Measurements from ENCODE around the gene TYW5.

The TYW5 gene

GRCh38 chr2:199910338-199911051, 44.8 kb downstream of the TYW5 start:
- TF ChIP-seq YY1 (IDR thresholded peaks at IDR 0.05; ENCODE audit: insufficient read depth, insufficient read length), result no peak
- no peak for TF ChIP-seq SUZ12 (IDR thresholded peaks at IDR 0.05; ENCODE audit: extremely low read depth, insufficient read depth, insufficient read length)
- no peak for TF ChIP-seq ZNF274 (IDR thresholded peaks at IDR 0.05; ENCODE audit: low read depth, low read length)
- Histone ChIP-seq H3K9ac (ENCODE audit: insufficient read length, low read depth) (peak overlapping the region; percentile 67), H3K36me3 (ENCODE audit: insufficient read depth, insufficient read length, low read length) (peaks cover 18% of the 10 kb centered on the region), H3K4me3 (ENCODE audit: insufficient read length, low read depth) (peak overlapping the region; percentile 62), H3K9me3 (ENCODE audit: insufficient read depth, low read length) (peaks cover 17% of the 10 kb centered on the region), H3K4me1 (ENCODE audit: insufficient read depth, insufficient read length) (no peaks in the 10 kb centered on the region), H3K27me3 (ENCODE audit: insufficient read depth, insufficient read length) (no peaks in the 10 kb centered on the region)
- DNase-seq (ENCODE audit: low read depth, low spot score), result no peak

GRCh38 chr2:199907008-199907714, 48.1 kb downstream of the TYW5 start:
- no peak for TF ChIP-seq SUZ12 (IDR thresholded peaks at IDR 0.05; ENCODE audit: extremely low read depth, insufficient read depth, insufficient read length)
- TF ChIP-seq YY1 (IDR thresholded peaks at IDR 0.05; ENCODE audit: insufficient read depth, insufficient read length), result no peak
- no peak for TF ChIP-seq ZNF274 (IDR thresholded peaks at IDR 0.05; ENCODE audit: low read depth, low read length)
- Histone ChIP-seq H3K36me3 (ENCODE audit: insufficient read depth, insufficient read length, low read length) (no peaks in the 10 kb centered on the region), H3K9me3 (ENCODE audit: insufficient read depth, low read length) (no peaks in the 10 kb centered on the region), H3K27me3 (ENCODE audit: insufficient read depth, insufficient read length) (no peaks in the 10 kb centered on the region), H3K4me3 (ENCODE audit: insufficient read length, low read depth) (no peak overlapping the region), H3K4me1 (ENCODE audit: insufficient read depth, insufficient read length) (no peaks in the 10 kb centered on the region), H3K9ac (ENCODE audit: insufficient read length, low read depth) (no peak overlapping the region)
- no peak for DNase-seq (ENCODE audit: low read depth, low spot score)

GRCh38 chr2:199903111-199903510, 52.2 kb downstream of the TYW5 start:
- H3K4me1 ChIP-seq (ENCODE audit: insufficient read depth, insufficient read length), result no peaks in the 10 kb centered on the region
- H3K36me3 ChIP-seq (ENCODE audit: insufficient read depth, insufficient read length, low read length), result no peaks in the 10 kb centered on the region
- H3K4me3 ChIP-seq (ENCODE audit: insufficient read length, low read depth), result no peak overlapping the region
- no peaks in the 10 kb centered on the region for H3K27me3 ChIP-seq (ENCODE audit: insufficient read depth, insufficient read length)
- no peak for TF ChIP-seq YY1 (IDR thresholded peaks at IDR 0.05; ENCODE audit: insufficient read depth, insufficient read length)
- no peak for TF ChIP-seq SUZ12 (IDR thresholded peaks at IDR 0.05; ENCODE audit: extremely low read depth, insufficient read depth, insufficient read length)
- no peak for TF ChIP-seq ZNF274 (IDR thresholded peaks at IDR 0.05; ENCODE audit: low read depth, low read length)
- H3K9ac ChIP-seq (ENCODE audit: insufficient read length, low read depth), result no peak overlapping the region
- DNase-seq (ENCODE audit: low read depth, low spot score), result no peak
- no peaks in the 10 kb centered on the region for H3K9me3 ChIP-seq (ENCODE audit: insufficient read depth, low read length)

- TF ChIP-seq YY1 (IDR thresholded peaks at IDR 0.05; ENCODE audit: insufficient read depth, insufficient read length) (no peak), ZNF274 (IDR thresholded peaks at IDR 0.05; ENCODE audit: low read depth, low read length) (no peak), SUZ12 (IDR thresholded peaks at IDR 0.05; ENCODE audit: extremely low read depth, insufficient read depth, insufficient read length) (no peak)
Measured at GRCh38 chr2:199902486-199903110, 52.7 kb downstream of the TYW5 start.

GRCh38 chr2:199901942-199902341, 53.3 kb downstream of the TYW5 start:
- Histone ChIP-seq H3K27me3 (ENCODE audit: insufficient read depth, insufficient read length) (no peaks in the 10 kb centered on the region), H3K36me3 (ENCODE audit: insufficient read depth, insufficient read length, low read length) (no peaks in the 10 kb centered on the region), H3K4me1 (ENCODE audit: insufficient read depth, insufficient read length) (no peaks in the 10 kb centered on the region), H3K9me3 (ENCODE audit: insufficient read depth, low read length) (no peaks in the 10 kb centered on the region), H3K4me3 (ENCODE audit: insufficient read length, low read depth) (no peak overlapping the region), H3K9ac (ENCODE audit: insufficient read length, low read depth) (no peak overlapping the region)
- DNase-seq (ENCODE audit: low read depth, low spot score), result no peak
- TF ChIP-seq ZNF274 (IDR thresholded peaks at IDR 0.05; ENCODE audit: low read depth, low read length) (no peak), SUZ12 (IDR thresholded peaks at IDR 0.05; ENCODE audit: extremely low read depth, insufficient read depth, insufficient read length) (no peak), YY1 (IDR thresholded peaks at IDR 0.05; ENCODE audit: insufficient read depth, insufficient read length) (no peak)

More at GRCh38 chr2:199902486-199903110, 52.7 kb downstream of the TYW5 start:
- Histone ChIP-seq H3K36me3 (ENCODE audit: insufficient read depth, insufficient read length, low read length) (no peaks in the 10 kb centered on the region), H3K9ac (ENCODE audit: insufficient read length, low read depth) (no peak overlapping the region), H3K27me3 (ENCODE audit: insufficient read depth, insufficient read length) (no peaks in the 10 kb centered on the region), H3K4me1 (ENCODE audit: insufficient read depth, insufficient read length) (no peaks in the 10 kb centered on the region), H3K9me3 (ENCODE audit: insufficient read depth, low read length) (no peaks in the 10 kb centered on the region), H3K4me3 (ENCODE audit: insufficient read length, low read depth) (no peak overlapping the region)
- DNase-seq (ENCODE audit: low read depth, low spot score), result no peak

- Histone ChIP-seq H3K36me3 (ENCODE audit: insufficient read depth, insufficient read length, low read length) (no peaks in the 10 kb centered on the region), H3K4me1 (ENCODE audit: insufficient read depth, insufficient read length) (no peaks in the 10 kb centered on the region), H3K4me3 (ENCODE audit: insufficient read length, low read depth) (no peak overlapping the region), H3K27me3 (ENCODE audit: insufficient read depth, insufficient read length) (no peaks in the 10 kb centered on the region), H3K9ac (ENCODE audit: insufficient read length, low read depth) (no peak overlapping the region), H3K9me3 (ENCODE audit: insufficient read depth, low read length) (no peaks in the 10 kb centered on the region)
- no peak for TF ChIP-seq YY1 (IDR thresholded peaks at IDR 0.05; ENCODE audit: insufficient read depth, insufficient read length)
- DNase-seq (ENCODE audit: low read depth, low spot score), result no peak
Measured at GRCh38 chr2:199896617-199897016, 58.7 kb downstream of the TYW5 start.

GRCh38 chr2:199895406-199895805, 59.9 kb downstream of the TYW5 start:
- no peak overlapping the region for H3K9ac ChIP-seq (ENCODE audit: insufficient read length, low read depth)
- TF ChIP-seq YY1 (IDR thresholded peaks at IDR 0.05; ENCODE audit: insufficient read depth, insufficient read length) (no peak), SUZ12 (IDR thresholded peaks at IDR 0.05; ENCODE audit: extremely low read depth, insufficient read depth, insufficient read length) (no peak), ZNF274 (IDR thresholded peaks at IDR 0.05; ENCODE audit: low read depth, low read length) (no peak)
- no peak overlapping the region for H3K4me3 ChIP-seq (ENCODE audit: insufficient read length, low read depth)
- H3K36me3 ChIP-seq (ENCODE audit: insufficient read depth, insufficient read length, low read length), result no peaks in the 10 kb centered on the region
- no peak for DNase-seq (ENCODE audit: low read depth, low spot score)
- no peaks in the 10 kb centered on the region for H3K4me1 ChIP-seq (ENCODE audit: insufficient read depth, insufficient read length)
- H3K9me3 ChIP-seq (ENCODE audit: insufficient read depth, low read length), result no peaks in the 10 kb centered on the region
- no peaks in the 10 kb centered on the region for H3K27me3 ChIP-seq (ENCODE audit: insufficient read depth, insufficient read length)

Measured in NT2/D1 (cell line).